ENCODE results near the gene TBL1X. TPM values are rescaled to one million over a fixed set of nuclear protein-coding genes. Genes with fewer than 3 reads are reported as not detected.

The TBL1X gene
- polyA plus RNA-seq, 1 donor (not counting 4 experiments of a cell fraction or from before 2014, with no cell fraction given) = 2.2 TPM

- no peak for FAIRE-seq
- no peaks in the 10 kb centered on the region for H4K20me1 ChIP-seq (ENCODE audit: control insufficient read depth, extremely low read depth, insufficient read depth, low read length)
- no peak overlapping the region for H3K4me3 ChIP-seq (ENCODE audit: control insufficient read depth in 2 of 3, extremely low read depth in 1 of 3, insufficient read depth in 2 of 3, low read depth in 1 of 3, low read length in 3 of 3)
- H3K4me2 ChIP-seq (ENCODE audit: control insufficient read depth, extremely low read depth, insufficient read depth, low read depth, low read length) = peak overlapping the region; percentile 58
- no peaks in the 10 kb centered on the region for H3K79me2 ChIP-seq (ENCODE audit: control insufficient read depth, insufficient read depth, low read length)
- H3K27ac ChIP-seq (ENCODE audit: control insufficient read depth, insufficient read depth, low read length) = no peak overlapping the region
- H3K9me3 ChIP-seq (ENCODE audit: control insufficient read depth, low read depth, low read length) = no peaks in the 10 kb centered on the region
- H3K27me3 ChIP-seq (ENCODE audit: control insufficient read depth, extremely low read depth, insufficient read depth, low read length) = peaks cover 15% of the 10 kb centered on the region
- H3K36me3 ChIP-seq (ENCODE audit: control insufficient read depth in 2 of 2, extremely low read depth in 1 of 2, insufficient read depth in 2 of 2, low read length in 2 of 2) = no peaks in the 10 kb centered on the region
- H2AFZ ChIP-seq (ENCODE audit: control insufficient read depth, low read length) = no peak overlapping the region
- no peak for DNase-seq (ENCODE audit: low read depth, low spot score)
- dilution Hi-C loops (cut with MboI; ENCODE audit: extremely low pct_ligation_motif_present, low sequenced_read_pairs) = no loop called here
- TF ChIP-seq CTCF (optimal IDR thresholded peaks at IDR 0.05 in 1 of 3, IDR thresholded peaks at IDR 0.05 in 1 of 3, conservative IDR thresholded peaks at IDR 0.05 in 1 of 3; ENCODE audit: extremely low read depth in 1 of 3, insufficient read depth in 2 of 3, low read length in 3 of 3) = no peak
- TF ChIP-seq EZH2 (IDR thresholded peaks at IDR 0.05; ENCODE audit: low read length) = no peak
- H3K9me1 ChIP-seq (ENCODE audit: control insufficient read depth, extremely low read depth, insufficient read depth, low read length) = no peaks in the 10 kb centered on the region
- H3K4me1 ChIP-seq (ENCODE audit: control insufficient read depth, extremely low read depth, insufficient read depth, low read length) = peaks cover 9% of the 10 kb centered on the region
- no peak overlapping the region for H3K9ac ChIP-seq (ENCODE audit: control insufficient read depth, extremely low read depth, insufficient read depth, low read length)
Measured at GRCh38 chrX:9466736-9467135, 1.9 kb downstream of the TBL1X start.

GRCh38 chrX:9467146-9467545, 2.3 kb downstream of the TBL1X start:
- Histone ChIP-seq H3K36me3 (ENCODE audit: control insufficient read depth in 2 of 2, extremely low read depth in 1 of 2, insufficient read depth in 2 of 2, low read length in 2 of 2) (no peaks in the 10 kb centered on the region), H2AFZ (ENCODE audit: control insufficient read depth, low read length) (no peak overlapping the region), H3K4me3 (ENCODE audit: control insufficient read depth in 2 of 3, extremely low read depth in 1 of 3, insufficient read depth in 2 of 3, low read depth in 1 of 3, low read length in 3 of 3) (no peak overlapping the region), H3K9ac (ENCODE audit: control insufficient read depth, extremely low read depth, insufficient read depth, low read length) (no peak overlapping the region), H4K20me1 (ENCODE audit: control insufficient read depth, extremely low read depth, insufficient read depth, low read length) (no peaks in the 10 kb centered on the region), H3K9me3 (ENCODE audit: control insufficient read depth, low read depth, low read length) (no peaks in the 10 kb centered on the region), H3K4me1 (ENCODE audit: control insufficient read depth, extremely low read depth, insufficient read depth, low read length) (peaks cover 9% of the 10 kb centered on the region), H3K27ac (ENCODE audit: control insufficient read depth, insufficient read depth, low read length) (no peak overlapping the region), H3K4me2 (ENCODE audit: control insufficient read depth, extremely low read depth, insufficient read depth, low read depth, low read length) (no peak overlapping the region), H3K9me1 (ENCODE audit: control insufficient read depth, extremely low read depth, insufficient read depth, low read length) (no peaks in the 10 kb centered on the region), H3K79me2 (ENCODE audit: control insufficient read depth, insufficient read depth, low read length) (no peaks in the 10 kb centered on the region), H3K27me3 (ENCODE audit: control insufficient read depth, extremely low read depth, insufficient read depth, low read length) (peaks cover 15% of the 10 kb centered on the region)
- no peak for DNase-seq (ENCODE audit: low read depth, low spot score)
- no peak for TF ChIP-seq EZH2 (IDR thresholded peaks at IDR 0.05; ENCODE audit: low read length)
- no peak for TF ChIP-seq CTCF (optimal IDR thresholded peaks at IDR 0.05 in 1 of 3, IDR thresholded peaks at IDR 0.05 in 1 of 3, conservative IDR thresholded peaks at IDR 0.05 in 1 of 3; ENCODE audit: extremely low read depth in 1 of 3, insufficient read depth in 2 of 3, low read length in 3 of 3)
- no peak for FAIRE-seq
- dilution Hi-C loops (cut with MboI; ENCODE audit: extremely low pct_ligation_motif_present, low sequenced_read_pairs) = no loop called here

All from keratinocyte (primary cell).